ENCODE data around the gene KCNQ1OT1. TPM values are rescaled to one million over a fixed set of nuclear protein-coding genes. Genes with fewer than 3 reads are reported as not detected.

Gene KCNQ1OT1
- total RNA-seq, 4 donors from 2014 or later: 0.16 to 0.61 (median 0.30) TPM

DNA sequence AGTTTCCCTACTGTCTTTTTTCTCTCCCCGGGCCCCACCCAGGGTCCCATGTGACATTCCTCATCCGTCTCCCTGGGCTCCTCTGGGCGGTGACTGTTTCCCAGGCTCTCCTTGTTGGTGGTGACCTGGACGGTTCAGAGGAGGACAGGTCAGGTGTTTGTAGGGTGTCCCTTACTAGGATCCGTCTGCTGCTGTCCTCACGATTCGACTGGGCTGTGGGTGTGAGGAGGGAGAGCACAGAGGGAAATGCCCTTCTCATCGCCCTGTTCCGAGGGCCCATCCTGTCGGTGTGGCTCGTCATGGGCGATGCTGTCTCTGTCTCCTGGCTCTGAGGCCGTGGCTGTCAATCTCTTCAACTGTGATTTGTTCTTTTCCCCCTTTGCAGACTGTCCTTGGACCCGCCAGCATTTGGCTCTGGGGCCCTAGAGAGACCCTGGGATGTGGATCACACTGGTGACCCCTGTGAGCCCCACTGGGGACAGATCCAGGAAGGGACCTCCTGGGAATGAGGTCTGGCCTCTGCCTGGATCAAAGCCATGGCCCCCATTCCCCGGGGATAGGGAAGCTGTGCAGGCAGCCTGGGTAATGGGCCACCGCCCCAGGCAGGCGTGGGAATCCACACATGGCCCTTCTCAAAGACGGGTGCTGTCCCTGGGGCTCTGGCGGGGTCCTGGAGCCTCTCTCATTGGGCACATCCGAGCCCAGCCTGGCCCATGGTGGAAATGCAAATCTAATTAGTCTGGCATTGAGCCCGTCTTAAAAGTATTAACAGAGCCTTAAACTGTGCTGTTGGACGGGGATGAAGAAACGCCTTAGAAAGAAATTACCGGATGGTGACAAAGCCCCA is 46.8 kb upstream of the KCNQ1OT1 start:
- H3K4me1 ChIP-seq: no peaks in the 10 kb centered on the region
- no peaks in the 10 kb centered on the region for H3K36me3 ChIP-seq
- ATAC-seq (peak in 1 of 2 donors; percentile 24), DNase-seq (peak in 1 of 2 donors; percentile 20)
- H3K27ac ChIP-seq: no peak overlapping the region
- no peak overlapping the region for H3K4me3 ChIP-seq
- no peak for TF ChIP-seq POLR2A (IDR thresholded peaks at IDR 0.05)
- TF ChIP-seq, protein P1, sequence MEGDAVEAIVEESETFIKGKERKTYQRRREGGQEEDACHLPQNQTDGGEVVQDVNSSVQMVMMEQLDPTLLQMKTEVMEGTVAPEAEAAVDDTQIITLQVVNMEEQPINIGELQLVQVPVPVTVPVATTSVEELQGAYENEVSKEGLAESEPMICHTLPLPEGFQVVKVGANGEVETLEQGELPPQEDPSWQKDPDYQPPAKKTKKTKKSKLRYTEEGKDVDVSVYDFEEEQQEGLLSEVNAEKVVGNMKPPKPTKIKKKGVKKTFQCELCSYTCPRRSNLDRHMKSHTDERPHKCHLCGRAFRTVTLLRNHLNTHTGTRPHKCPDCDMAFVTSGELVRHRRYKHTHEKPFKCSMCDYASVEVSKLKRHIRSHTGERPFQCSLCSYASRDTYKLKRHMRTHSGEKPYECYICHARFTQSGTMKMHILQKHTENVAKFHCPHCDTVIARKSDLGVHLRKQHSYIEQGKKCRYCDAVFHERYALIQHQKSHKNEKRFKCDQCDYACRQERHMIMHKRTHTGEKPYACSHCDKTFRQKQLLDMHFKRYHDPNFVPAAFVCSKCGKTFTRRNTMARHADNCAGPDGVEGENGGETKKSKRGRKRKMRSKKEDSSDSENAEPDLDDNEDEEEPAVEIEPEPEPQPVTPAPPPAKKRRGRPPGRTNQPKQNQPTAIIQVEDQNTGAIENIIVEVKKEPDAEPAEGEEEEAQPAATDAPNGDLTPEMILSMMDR (IDR thresholded peaks at IDR 0.05 in 4 of 5, conservative IDR thresholded peaks at IDR 0.05 in 1 of 5): no peak
- in situ Hi-C loops (cut with MboI; ENCODE audit: low sequenced_read_pairs in 4 of 4): no loop called here
- intact Hi-C loops (cut with DNase I; ENCODE audit: low total_unique reads): no loop called here
- no peaks in the 10 kb centered on the region for H3K9me3 ChIP-seq
- no peaks in the 10 kb centered on the region for H3K27me3 ChIP-seq

DNA sequence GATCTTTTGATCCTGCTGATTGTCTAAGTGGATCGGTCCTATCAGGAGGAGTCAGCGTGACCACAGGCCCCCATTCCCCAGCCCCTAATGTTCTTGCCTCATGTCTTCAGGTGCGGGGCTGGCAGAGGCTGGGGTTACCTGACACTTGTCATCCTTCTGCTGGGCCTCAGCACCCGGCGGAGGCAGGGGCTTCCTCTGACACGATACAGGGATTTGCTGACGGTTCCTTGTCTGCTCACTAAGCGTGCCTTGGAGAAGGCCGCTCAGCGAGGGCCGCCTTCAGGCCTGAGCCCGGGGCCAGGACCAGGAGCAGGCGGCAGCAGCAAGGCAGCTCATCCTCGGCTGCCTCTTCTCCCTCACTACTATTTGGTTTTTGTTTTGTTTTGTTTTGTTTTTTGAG is 45.7 kb upstream of the KCNQ1OT1 start:
- ATAC-seq: no peak
- no peak for DNase-seq

DNA sequence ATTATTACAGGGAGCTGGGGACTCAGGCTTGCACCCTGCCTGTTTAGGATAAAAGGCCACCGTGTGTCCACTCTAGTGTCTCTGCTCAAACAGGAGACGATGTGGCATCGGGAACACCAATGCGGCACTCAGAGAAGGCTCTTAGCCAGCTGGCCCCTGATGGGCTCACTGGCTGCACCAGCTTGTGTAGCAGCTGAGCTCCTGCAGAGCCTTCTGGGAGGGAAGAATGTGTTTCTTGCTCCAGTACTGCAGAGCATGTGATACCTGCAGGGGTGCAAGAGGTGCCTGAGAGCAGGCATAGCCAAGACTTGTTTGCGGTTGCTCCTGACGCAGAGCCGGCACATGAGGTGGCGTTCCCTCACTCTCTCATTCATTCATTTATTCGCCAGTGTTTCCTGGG is 44.4 kb upstream of the KCNQ1OT1 start:
- H3K4me3 ChIP-seq: no peak overlapping the region
- DNase-seq (no peak), ATAC-seq (no peak)
- no peak overlapping the region for H3K27ac ChIP-seq
- no peaks in the 10 kb centered on the region for H3K9me3 ChIP-seq
- H3K27me3 ChIP-seq: no peaks in the 10 kb centered on the region
- H3K4me1 ChIP-seq: no peaks in the 10 kb centered on the region
- H3K36me3 ChIP-seq: no peaks in the 10 kb centered on the region
- no peak for TF ChIP-seq POLR2A (IDR thresholded peaks at IDR 0.05)
- TF ChIP-seq, protein P1 (IDR thresholded peaks at IDR 0.05 in 4 of 5, conservative IDR thresholded peaks at IDR 0.05 in 1 of 5): no peak
- intact Hi-C loops (cut with DNase I; ENCODE audit: low total_unique reads): no loop called here
- in situ Hi-C loops (cut with MboI; ENCODE audit: low sequenced_read_pairs in 4 of 4): no loop called here

More for the DNA sequence above, 45.7 kb upstream of the KCNQ1OT1 start:
- no peaks in the 10 kb centered on the region for H3K9me3 ChIP-seq
- no peak overlapping the region for H3K27ac ChIP-seq
- intact Hi-C loops (cut with DNase I; ENCODE audit: low total_unique reads) (no loop called here), in situ Hi-C loops (cut with MboI; ENCODE audit: low sequenced_read_pairs in 4 of 4) (no loop called here)
- H3K4me1 ChIP-seq: no peaks in the 10 kb centered on the region
- H3K4me3 ChIP-seq: no peak overlapping the region
- H3K27me3 ChIP-seq: no peaks in the 10 kb centered on the region
- TF ChIP-seq, protein P1 (IDR thresholded peaks at IDR 0.05 in 4 of 5, conservative IDR thresholded peaks at IDR 0.05 in 1 of 5): no peak
- TF ChIP-seq POLR2A (IDR thresholded peaks at IDR 0.05): no peak
- no peaks in the 10 kb centered on the region for H3K36me3 ChIP-seq

DNA sequence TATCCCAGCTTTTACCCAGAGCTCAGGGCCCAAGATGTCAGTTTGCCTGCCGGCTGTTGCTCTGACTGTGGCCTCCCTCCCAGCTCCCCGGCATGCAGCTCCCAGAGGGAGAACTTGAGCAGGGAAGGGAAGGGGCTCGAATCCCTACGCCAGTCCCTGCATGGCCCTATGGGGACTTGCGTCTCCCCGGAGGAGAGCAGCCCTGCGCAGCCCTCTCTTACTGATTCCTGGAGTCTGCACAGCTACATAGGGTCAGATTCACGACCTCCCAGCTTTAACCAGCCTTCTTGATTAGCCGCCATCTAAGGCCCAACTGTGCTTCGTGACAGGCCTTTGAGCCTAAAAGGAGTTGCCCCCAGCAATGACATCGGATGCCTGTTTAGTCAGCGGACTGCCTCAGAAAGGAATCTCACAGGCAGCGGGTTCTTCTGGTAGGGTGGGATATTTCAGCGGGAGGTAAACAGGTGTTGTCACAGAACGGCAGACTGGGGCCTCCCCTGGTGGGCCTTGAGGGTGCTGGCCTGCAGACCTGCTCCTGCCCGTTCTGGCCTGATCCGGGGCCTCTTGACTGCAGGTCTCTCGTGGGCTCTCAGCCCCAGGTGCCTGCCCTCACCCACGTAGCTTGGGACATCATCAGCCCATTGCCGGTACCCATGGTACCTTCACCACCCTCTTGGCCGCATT is 43.8 kb upstream of the KCNQ1OT1 start:
- H3K4me1 ChIP-seq: no peaks in the 10 kb centered on the region
- DNase-seq: no peak
- intact Hi-C loops (cut with DNase I; ENCODE audit: low total_unique reads): no loop called here

More for the DNA sequence above, 43.8 kb upstream of the KCNQ1OT1 start:
- H3K27ac ChIP-seq: no peak overlapping the region
- H3K9me3 ChIP-seq: no peaks in the 10 kb centered on the region
- no peak overlapping the region for H3K4me3 ChIP-seq
- no peak for TF ChIP-seq POLR2A (IDR thresholded peaks at IDR 0.05)
- TF ChIP-seq, protein P1 (IDR thresholded peaks at IDR 0.05 in 4 of 5, conservative IDR thresholded peaks at IDR 0.05 in 1 of 5): no peak
- no peaks in the 10 kb centered on the region for H3K36me3 ChIP-seq
- no peaks in the 10 kb centered on the region for H3K27me3 ChIP-seq
- ATAC-seq: no peak
- in situ Hi-C loops (cut with MboI; ENCODE audit: low sequenced_read_pairs in 4 of 4): no loop called here

Measured in gastrocnemius medialis (tissue), 4 donors.